ENCODE measurements around the gene APOL6. TPM values are rescaled to one million over a fixed set of nuclear protein-coding genes. Genes with fewer than 3 reads are reported as not detected.

APOL6 gene
- total and polyA plus RNA-seq, 8 donors, result 3.9 to 21.5 (median 8.7) TPM

DNA sequence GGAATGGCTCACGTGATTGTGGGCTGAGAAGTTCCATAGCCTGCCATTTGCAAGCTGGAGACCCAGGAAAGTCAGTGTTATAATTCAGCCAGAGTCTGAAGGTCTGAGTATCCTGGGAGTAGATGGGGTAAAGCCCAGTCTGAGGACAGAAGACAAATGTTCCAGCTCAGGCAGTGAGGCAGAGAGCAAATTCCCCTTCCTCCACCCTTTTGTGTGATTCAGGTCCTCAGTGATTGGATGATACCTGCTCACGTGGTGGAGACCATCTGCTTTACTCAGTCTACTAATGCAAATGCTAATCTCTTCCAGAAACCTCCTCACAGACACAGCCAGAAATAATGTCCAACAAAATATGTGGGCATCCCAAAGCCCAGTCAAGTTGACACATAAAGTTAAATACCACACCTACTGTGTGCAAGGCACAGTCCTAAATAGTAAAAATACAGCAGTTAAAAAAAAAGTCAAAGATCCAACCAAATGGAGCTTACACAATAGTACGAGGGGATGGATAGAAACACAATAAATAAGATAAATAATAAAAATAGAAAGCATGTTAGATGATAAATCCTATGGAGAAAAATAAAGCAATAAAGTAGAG is 13.2 kb upstream of the APOL6 start:
- Histone ChIP-seq H3K27ac (no peak overlapping the region), H3K9me3 (no peaks in the 10 kb centered on the region), H3K4me3 (no peak overlapping the region), H3K4me1 (peaks cover 0 to 28% (median 13%) of the 10 kb centered on the region in 4 donors), H3K27me3 (no peaks in the 10 kb centered on the region), H3K36me3 (no peaks in the 10 kb centered on the region)
- TF ChIP-seq POLR2AphosphoS5 (IDR thresholded peaks at IDR 0.05) (no peak), POLR2A (IDR thresholded peaks at IDR 0.05) (no peak), EP300 (IDR thresholded peaks at IDR 0.05) (no peak)
- TF ChIP-seq, protein P1, sequence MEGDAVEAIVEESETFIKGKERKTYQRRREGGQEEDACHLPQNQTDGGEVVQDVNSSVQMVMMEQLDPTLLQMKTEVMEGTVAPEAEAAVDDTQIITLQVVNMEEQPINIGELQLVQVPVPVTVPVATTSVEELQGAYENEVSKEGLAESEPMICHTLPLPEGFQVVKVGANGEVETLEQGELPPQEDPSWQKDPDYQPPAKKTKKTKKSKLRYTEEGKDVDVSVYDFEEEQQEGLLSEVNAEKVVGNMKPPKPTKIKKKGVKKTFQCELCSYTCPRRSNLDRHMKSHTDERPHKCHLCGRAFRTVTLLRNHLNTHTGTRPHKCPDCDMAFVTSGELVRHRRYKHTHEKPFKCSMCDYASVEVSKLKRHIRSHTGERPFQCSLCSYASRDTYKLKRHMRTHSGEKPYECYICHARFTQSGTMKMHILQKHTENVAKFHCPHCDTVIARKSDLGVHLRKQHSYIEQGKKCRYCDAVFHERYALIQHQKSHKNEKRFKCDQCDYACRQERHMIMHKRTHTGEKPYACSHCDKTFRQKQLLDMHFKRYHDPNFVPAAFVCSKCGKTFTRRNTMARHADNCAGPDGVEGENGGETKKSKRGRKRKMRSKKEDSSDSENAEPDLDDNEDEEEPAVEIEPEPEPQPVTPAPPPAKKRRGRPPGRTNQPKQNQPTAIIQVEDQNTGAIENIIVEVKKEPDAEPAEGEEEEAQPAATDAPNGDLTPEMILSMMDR (IDR thresholded peaks at IDR 0.05), result no peak
- intact Hi-C loops (cut with DNase I; ENCODE audit: low total_unique reads), result loop anchor here (5.0 kb wide), 1 partner anchor 282 kb away; no protein-coding TSS in a partner anchor
- DNase-seq, result no peak
- WGBS, 5 donors, result 68 to 87% (median 78%) methylated on average over 3 of the region's 3 CpGs

DNA sequence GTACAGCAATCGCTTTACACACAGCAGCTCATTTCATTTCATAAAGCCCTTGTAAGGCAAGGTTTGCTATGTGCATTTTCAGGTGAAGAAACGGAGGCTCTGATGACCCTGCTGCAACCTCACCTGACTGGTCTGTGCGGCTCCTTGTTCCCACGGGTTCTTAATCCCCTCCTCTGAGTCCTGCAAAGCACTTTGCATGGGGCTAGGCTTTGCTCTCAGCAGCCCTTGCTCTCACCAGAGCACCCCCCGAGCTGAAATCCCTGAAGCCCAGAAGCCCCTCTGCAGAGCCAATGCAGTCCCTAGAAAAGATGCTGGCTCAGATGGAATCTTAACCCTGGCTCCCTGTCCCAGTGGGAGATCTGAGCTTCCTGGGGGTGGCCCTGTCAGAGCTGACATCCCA is 11.0 kb upstream of the APOL6 start:
- 41 to 70% (median 54%) methylated on average over 5 of the region's 5 CpGs for WGBS, 5 donors
- Histone ChIP-seq H3K4me3 (no peak overlapping the region), H3K27ac (peak overlapping the region in 4 of 5 donors; percentile 76 to 85 (median 80)), H3K9me3 (no peaks in the 10 kb centered on the region), H3K36me3 (no peaks in the 10 kb centered on the region), H3K4me1 (peaks cover 0 to 25% (median 15%) of the 10 kb centered on the region in 4 donors), H3K27me3 (no peaks in the 10 kb centered on the region)
- no peak for DNase-seq
- intact Hi-C loops (cut with DNase I; ENCODE audit: low total_unique reads), result no loop called here
- TF ChIP-seq, protein P1 (IDR thresholded peaks at IDR 0.05), result no peak
- TF ChIP-seq POLR2AphosphoS5 (IDR thresholded peaks at IDR 0.05), result no peak
- no peak for TF ChIP-seq POLR2A (IDR thresholded peaks at IDR 0.05)
- no peak for TF ChIP-seq EP300 (IDR thresholded peaks at IDR 0.05)

DNA sequence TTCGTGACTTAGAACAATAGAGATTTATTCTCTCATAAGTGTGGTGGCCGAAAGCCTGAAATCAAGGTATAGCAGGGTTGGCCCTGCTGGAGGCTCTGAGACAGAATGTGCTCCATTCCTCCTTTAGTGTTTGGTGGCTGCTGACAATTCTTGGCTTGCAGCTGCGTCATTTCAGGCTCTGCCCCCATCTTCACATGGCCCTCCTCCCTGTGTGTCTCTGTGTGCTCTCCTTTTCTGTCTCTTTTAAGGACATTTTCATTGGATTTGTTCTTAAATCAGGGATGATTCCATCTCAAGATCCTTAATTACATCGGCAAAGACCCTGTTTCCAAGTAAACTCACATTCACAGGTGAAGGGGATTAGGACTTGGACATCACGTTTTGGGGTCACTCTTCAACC is 10.2 kb upstream of the APOL6 start:
- no peaks in the 10 kb centered on the region for H3K36me3 ChIP-seq
- DNase-seq, result peak in 1 of 2 donors; percentile 48
- 55 to 77% (median 73%) methylated on average over 5 of the region's 5 CpGs for WGBS, 5 donors
- H3K4me3 ChIP-seq, result no peak overlapping the region
- intact Hi-C loops (cut with DNase I; ENCODE audit: low total_unique reads), result no loop called here
- no peaks in the 10 kb centered on the region for H3K9me3 ChIP-seq
- no peaks in the 10 kb centered on the region for H3K27me3 ChIP-seq
- H3K27ac ChIP-seq, result peak overlapping the region; percentile 75 to 85 (median 79)
- TF ChIP-seq, protein P1 (IDR thresholded peaks at IDR 0.05), result no peak
- no peak for TF ChIP-seq POLR2AphosphoS5 (IDR thresholded peaks at IDR 0.05)
- no peak for TF ChIP-seq POLR2A (IDR thresholded peaks at IDR 0.05)
- TF ChIP-seq EP300 (IDR thresholded peaks at IDR 0.05), result no peak
- H3K4me1 ChIP-seq, result peaks cover 0 to 25% (median 18%) of the 10 kb centered on the region in 4 donors

DNA sequence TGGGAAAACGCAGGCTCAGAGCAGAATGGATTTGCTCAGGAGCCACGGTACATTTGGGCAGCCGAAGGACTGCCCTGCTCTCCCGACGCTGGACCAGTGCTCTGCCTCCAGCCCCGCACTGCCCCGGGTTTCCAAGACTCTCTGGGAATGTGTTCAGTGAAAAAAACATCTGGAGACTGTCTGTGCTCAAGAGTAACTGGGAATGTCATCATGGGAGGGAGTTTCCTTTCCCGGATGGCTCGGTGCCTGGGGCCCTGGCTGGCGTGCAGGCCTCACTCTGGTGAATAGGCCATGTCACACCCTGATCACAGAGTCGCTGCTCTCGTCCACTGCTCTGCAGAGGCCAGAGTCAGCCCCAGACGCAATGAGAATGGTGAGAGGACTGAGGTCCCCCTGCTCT is 9.8 kb upstream of the APOL6 start:
- Histone ChIP-seq H3K27ac (peak overlapping the region; percentile 75 to 85 (median 79)), H3K9me3 (no peaks in the 10 kb centered on the region), H3K27me3 (no peaks in the 10 kb centered on the region), H3K4me1 (peaks cover 0 to 25% (median 18%) of the 10 kb centered on the region in 4 donors), H3K36me3 (no peaks in the 10 kb centered on the region), H3K4me3 (no peak overlapping the region)
- peak; percentile 53 to 88 (median 85) for TF ChIP-seq POLR2AphosphoS5 (IDR thresholded peaks at IDR 0.05)
- no peak for TF ChIP-seq EP300 (IDR thresholded peaks at IDR 0.05)
- TF ChIP-seq, protein P1 (IDR thresholded peaks at IDR 0.05), result no peak
- intact Hi-C loops (cut with DNase I; ENCODE audit: low total_unique reads), result no loop called here
- 59 to 70% (median 62%) methylated on average over 13 of the region's 13 CpGs for WGBS, 5 donors
- DNase-seq, result peak in 1 of 2 donors; percentile 91
